Measurements from ENCODE around the gene MYO9B.

Gene MYO9B

DNA sequence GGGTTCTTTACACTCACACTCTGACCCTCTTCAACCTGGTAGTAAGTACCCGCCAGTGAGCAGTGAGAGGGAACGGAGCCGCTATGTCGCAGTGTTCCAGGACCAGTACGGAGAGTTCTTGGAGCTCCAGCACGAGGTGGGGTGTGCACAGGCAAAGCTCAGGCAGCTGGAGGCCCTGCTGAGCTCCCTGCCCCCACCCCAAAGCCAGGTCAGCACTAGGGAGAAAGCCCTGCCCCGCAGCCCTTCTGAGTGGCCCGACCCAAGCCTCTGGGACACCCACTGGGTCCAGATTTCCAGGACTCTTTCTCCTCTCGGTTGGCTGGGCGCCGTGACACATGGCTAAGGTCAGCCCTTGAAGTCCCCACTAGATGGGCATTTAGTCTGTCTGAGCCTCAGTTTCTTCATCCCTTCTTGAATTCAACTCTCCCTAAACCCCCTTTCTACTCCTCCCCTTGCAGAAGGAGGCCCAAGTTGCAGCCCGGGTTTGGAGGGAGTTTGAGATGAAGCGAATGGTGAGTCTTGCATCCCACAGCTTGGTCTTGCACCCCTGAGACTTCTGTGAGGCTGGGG is 152.3 kb downstream of the MYO9B start:
- peaks cover 27% of the 10 kb centered on the region for H3K4me1 Mint-ChIP-seq (ENCODE audit: low read depth)
- no peak overlapping the region for H3K4me3 Mint-ChIP-seq
- H3K36me3 Mint-ChIP-seq (ENCODE audit: low read depth): peaks cover 64% of the 10 kb centered on the region
- H3K27me3 Mint-ChIP-seq: no peaks in the 10 kb centered on the region
- intact Hi-C loops (cut with micrococcal nuclease): loop anchor here (5.0 kb wide), 1 partner anchor 331 kb away; no protein-coding TSS in a partner anchor
- no peak overlapping the region for H3K27ac Mint-ChIP-seq
- H3K9me3 Mint-ChIP-seq: no peaks in the 10 kb centered on the region

DNA sequence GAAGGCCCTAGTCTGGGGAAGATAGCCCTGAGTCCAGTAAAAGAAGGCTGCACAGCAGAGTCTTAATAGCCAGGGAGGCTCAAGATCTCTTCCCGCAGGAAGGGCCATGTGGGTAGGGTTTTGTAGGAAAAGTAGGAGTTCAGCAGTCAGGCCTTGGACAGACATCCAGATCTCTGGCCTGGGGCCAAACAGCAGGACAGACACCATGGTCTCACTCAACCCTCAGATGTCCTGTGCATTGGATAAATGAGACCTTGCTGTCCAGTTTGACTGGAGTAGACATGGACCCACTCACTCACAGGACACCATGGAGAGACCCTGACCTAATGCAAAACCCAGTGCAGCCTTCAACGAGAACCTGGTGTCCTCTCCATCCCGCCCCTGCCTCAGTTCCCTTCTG is 154.3 kb downstream of the MYO9B start:
- Mint-ChIP-seq H3K36me3 (ENCODE audit: low read depth) (peaks cover 72% of the 10 kb centered on the region), H3K4me1 (ENCODE audit: low read depth) (peaks cover 26% of the 10 kb centered on the region), H3K27me3 (no peaks in the 10 kb centered on the region), H3K4me3 (no peak overlapping the region), H3K9me3 (no peaks in the 10 kb centered on the region), H3K27ac (no peak overlapping the region)
- intact Hi-C loops (cut with micrococcal nuclease): loop anchor here (5.0 kb wide), 1 partner anchor 333 kb away; no protein-coding TSS in a partner anchor

DNA sequence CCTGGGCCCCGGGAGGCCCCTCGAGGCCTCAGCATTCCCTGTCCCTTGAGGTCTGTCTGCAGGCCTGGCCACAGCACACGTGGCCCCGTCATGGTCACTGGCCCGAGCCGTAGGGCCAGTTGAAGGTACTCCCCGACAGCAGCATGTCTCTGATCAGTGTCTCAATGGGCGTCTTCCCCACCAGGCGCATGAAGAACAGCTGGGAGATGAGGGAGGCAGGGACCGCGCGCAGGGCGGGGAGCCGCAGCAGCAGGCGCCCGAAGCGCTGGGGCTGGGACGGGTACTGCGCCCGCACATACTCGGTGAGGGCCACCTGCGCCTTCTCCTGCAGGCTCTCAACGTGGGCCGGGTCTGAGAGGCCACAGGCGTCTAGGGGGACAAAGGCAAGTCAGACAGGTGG is 156.7 kb downstream of the MYO9B start:
- Mint-ChIP-seq H3K27me3 (no peaks in the 10 kb centered on the region), H3K9me3 (no peaks in the 10 kb centered on the region), H3K27ac (no peak overlapping the region), H3K4me1 (ENCODE audit: low read depth) (peaks cover 37% of the 10 kb centered on the region), H3K4me3 (no peak overlapping the region), H3K36me3 (ENCODE audit: low read depth) (peaks cover 60% of the 10 kb centered on the region)
- intact Hi-C loops (cut with micrococcal nuclease): no loop called here

DNA sequence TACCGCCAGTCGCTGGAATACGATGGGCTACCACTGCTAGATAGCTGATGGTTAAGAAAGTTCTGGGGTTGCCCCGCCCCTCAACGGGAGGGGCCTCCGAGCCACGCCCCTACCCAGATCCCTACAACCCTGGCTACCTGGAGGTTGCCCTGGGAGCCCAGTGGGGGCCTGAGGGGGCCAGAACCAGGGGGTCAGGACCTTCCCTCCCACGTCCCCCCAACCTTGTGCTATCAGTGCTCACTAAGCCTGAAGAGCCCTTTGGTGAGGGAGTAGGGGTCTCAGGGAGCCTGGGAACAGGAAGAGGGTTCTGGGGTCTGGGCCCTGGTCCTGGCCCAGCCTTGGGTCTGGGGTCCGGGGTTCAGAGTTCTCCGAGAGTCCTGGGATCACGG is 159.3 kb downstream of the MYO9B start:
- intact Hi-C loops (cut with micrococcal nuclease): no loop called here
- H3K4me1 Mint-ChIP-seq (ENCODE audit: low read depth): peaks cover 35% of the 10 kb centered on the region
- peaks cover 52% of the 10 kb centered on the region for H3K36me3 Mint-ChIP-seq (ENCODE audit: low read depth)
- H3K27me3 Mint-ChIP-seq: no peaks in the 10 kb centered on the region
- H3K27ac Mint-ChIP-seq: peak overlapping the region; percentile 30
- no peaks in the 10 kb centered on the region for H3K9me3 Mint-ChIP-seq
- peak overlapping the region; percentile 78 for H3K4me3 Mint-ChIP-seq

DNA sequence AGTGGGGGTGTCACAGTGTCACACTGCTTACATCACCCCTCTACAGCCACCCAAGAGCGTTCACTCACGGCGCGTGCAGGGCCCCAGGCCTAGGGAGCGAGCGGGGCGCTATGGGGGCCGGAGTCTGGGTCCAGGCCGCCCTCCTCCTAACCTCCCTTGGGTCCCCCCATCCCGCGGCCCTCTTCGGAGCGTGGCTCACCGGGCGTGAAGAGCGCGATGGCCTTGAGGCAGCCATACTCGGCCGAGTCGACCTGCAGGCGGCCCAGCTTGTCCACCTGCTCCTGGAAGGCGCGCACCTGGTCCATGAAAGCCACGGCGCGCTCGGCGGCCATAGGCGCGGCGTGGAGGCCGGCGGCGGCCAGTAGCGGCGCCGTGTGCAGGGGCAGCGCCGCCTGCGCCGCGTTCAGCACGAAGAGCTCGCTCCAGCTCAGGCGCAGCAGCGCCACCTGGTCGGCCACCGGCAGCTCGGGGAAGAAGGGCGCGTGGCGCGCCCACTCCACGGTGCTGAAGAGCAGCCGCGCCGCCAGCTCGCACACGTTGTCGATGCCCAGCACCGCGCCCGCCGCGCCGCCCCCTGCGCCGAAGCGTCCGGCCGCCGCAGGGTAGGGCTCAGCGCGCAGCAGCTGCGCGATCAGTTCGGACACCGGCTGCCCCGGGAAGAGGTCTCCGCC is 159.9 kb downstream of the MYO9B start:
- intact Hi-C loops (cut with micrococcal nuclease): no loop called here

DNA sequence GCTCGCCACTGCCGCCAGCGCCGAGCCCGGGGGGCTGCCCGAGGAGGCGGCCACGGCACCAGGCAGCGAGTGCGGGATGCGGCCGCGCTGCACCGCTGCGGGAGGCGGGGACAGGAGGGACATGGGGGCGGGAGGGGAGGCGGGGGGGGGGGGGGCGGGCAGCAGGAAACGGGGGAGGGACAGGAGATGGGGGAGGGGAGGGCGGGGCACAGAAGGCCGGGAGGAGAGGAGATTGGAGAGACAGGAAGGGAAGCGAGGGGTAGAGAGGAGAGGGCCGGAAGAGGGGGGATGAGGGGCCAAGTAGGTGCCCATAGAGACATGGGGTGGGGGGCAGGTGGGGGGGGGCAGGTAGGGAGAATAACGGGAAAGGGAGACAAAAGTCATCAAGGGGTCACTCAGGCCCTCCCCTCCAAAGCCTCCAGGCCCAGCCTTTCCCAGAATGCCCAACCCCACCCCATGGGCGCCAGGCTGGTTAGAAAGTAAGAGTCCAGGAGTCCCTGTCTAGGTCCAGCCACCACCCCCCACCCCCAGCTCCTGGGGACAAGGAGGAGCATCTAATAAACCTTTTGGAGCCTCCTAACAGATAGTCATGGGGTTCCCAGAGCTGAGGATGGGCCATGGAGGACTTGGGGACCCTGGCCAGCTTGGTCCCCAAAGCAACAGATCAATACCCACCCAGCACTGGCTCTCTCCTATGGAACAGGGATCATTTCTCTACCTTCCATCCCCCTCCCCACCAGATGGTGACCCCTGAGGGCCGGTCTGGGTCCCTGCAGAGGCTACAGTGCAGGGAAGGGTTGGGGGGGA is 160.6 kb downstream of the MYO9B start:
- H3K4me3 Mint-ChIP-seq: peak overlapping the region; percentile 78
- peak overlapping the region; percentile 30 for H3K27ac Mint-ChIP-seq
- no peaks in the 10 kb centered on the region for H3K9me3 Mint-ChIP-seq
- intact Hi-C loops (cut with micrococcal nuclease): no loop called here
- H3K4me1 Mint-ChIP-seq (ENCODE audit: low read depth): peaks cover 35% of the 10 kb centered on the region
- H3K36me3 Mint-ChIP-seq (ENCODE audit: low read depth): peaks cover 52% of the 10 kb centered on the region
- H3K27me3 Mint-ChIP-seq: no peaks in the 10 kb centered on the region

More for the DNA sequence above, 159.9 kb downstream of the MYO9B start:
- H3K4me3 Mint-ChIP-seq: peak overlapping the region; percentile 78
- peaks cover 52% of the 10 kb centered on the region for H3K36me3 Mint-ChIP-seq (ENCODE audit: low read depth)
- peak overlapping the region; percentile 30 for H3K27ac Mint-ChIP-seq
- no peaks in the 10 kb centered on the region for H3K9me3 Mint-ChIP-seq
- peaks cover 35% of the 10 kb centered on the region for H3K4me1 Mint-ChIP-seq (ENCODE audit: low read depth)
- no peaks in the 10 kb centered on the region for H3K27me3 Mint-ChIP-seq

DNA sequence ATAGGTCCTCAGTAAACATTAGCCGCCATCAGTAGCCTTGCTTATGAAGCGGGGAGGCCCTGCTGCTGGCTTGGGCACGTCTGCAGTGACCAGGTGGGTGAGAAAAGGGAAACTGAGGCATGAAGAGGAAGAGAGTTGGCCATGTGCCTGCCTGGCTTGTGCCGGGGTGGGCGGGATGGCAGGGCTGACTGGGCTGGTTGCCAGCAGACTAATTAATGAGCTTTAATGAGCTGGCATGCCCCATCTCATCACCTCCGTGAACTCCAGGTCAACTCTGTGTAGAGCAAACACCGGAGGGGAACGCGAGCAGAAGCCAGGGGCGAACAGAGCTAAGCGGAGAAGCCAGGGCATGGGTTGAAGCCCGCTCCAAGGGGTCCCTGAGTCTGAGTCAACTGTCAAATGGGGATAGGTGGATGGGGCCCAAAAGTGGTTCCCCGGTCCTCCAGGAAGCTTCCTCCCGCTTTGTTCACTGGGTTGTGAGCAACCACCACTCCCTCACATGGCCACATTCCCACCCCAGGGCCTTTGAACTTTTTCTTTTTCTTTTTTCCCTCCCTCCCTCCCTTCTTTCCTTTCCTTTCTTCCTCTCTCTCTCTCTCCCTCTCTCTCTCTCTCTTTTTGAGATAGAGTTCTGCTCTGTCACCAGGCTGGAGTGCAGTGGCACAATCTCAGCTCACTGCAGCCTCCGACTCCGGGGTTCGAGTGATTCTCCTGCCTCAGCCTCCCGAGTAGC is 161.4 kb downstream of the MYO9B start:
- Mint-ChIP-seq H3K36me3 (ENCODE audit: low read depth) (peaks cover 48% of the 10 kb centered on the region), H3K4me1 (ENCODE audit: low read depth) (peaks cover 35% of the 10 kb centered on the region), H3K27ac (no peak overlapping the region), H3K9me3 (no peaks in the 10 kb centered on the region), H3K4me3 (no peak overlapping the region), H3K27me3 (no peaks in the 10 kb centered on the region)
- intact Hi-C loops (cut with micrococcal nuclease): no loop called here

DNA sequence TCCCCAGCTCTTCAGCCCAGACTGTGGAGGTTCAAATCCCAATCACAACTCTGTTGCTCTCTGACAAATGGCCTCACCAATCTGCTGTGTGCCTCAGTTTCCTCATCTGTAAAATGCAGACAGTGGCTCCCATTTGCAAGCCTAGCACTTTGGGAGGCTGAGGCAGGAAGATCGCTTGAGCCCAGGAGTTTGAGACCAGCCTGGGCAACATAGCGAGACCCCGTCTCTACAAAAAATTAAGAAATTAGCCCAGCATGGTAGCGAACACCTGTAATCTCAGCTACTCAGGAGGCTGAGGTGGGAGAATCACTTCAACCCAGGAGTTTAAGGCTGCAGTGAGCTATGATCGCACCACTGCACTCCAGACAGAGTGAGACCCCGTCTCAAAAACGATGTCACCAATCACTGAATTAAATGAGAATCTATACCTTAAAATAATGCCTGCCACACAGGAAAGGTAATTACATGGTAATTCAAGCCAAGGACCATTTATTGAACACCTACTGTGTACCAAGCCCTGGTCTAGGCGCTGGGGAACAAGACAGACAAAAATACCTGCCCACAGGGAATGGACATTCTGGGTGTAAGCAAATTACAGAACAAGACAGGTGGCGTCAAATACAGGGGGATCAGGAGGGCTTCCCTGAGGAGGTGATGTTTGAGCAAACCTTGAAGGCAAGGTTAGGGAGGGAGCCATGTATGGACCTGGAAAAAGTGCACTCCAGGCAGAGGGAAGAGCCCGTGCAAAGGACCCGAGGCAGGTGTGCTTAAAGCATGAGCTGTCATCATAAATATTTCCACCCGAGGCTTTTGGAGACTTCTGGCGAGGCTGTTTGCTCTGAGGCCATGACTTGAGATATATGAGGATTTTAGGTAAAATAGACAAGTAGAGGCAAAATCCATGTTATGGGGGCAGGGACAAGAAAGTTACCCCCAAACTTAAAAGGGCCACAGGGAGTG is 162.4 kb downstream of the MYO9B start:
- no peaks in the 10 kb centered on the region for H3K9me3 Mint-ChIP-seq
- no peaks in the 10 kb centered on the region for H3K27me3 Mint-ChIP-seq
- H3K36me3 Mint-ChIP-seq (ENCODE audit: low read depth): peaks cover 38% of the 10 kb centered on the region
- intact Hi-C loops (cut with micrococcal nuclease): no loop called here
- no peak overlapping the region for H3K27ac Mint-ChIP-seq
- H3K4me3 Mint-ChIP-seq: no peak overlapping the region
- peaks cover 38% of the 10 kb centered on the region for H3K4me1 Mint-ChIP-seq (ENCODE audit: low read depth)

DNA sequence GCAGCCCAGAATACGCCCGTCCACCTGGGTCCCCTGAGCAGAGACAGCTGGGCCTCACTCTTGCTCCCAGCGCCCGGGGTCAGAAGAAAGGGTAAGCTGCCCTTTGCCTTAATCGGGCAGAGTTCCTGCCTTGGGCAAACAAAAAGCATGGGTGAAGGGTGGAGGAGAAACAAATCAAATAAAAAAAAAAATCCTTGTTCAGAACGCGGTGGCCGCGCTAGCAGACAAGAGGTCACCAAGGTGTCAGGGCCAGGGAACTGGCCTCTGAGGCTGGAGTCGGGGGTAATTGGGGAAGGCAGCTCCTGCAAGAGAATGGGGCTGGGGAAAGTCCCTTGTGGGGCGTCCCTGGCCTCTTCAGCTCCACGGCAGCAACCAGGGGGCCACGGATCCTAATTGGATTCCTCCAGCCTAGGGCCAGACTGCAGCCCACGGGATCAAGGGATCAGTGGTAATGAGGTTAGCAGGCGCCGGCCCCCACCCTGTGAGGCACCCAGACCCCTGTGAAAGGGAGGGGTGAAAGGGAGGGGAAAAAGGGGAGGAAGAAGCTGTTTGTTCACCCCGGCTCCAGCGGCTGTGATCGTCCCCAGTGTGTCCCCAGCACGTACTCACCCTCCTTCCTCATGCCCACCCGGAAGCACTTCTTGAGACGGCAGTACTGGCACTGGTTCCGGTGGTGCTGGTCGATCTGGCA is 164.6 kb downstream of the MYO9B start:
- H3K27ac Mint-ChIP-seq: no peak overlapping the region
- intact Hi-C loops (cut with micrococcal nuclease): no loop called here
- H3K27me3 Mint-ChIP-seq: peaks cover 3% of the 10 kb centered on the region
- peaks cover 30% of the 10 kb centered on the region for H3K36me3 Mint-ChIP-seq (ENCODE audit: low read depth)
- peaks cover 42% of the 10 kb centered on the region for H3K4me1 Mint-ChIP-seq (ENCODE audit: low read depth)
- H3K9me3 Mint-ChIP-seq: no peaks in the 10 kb centered on the region
- no peak overlapping the region for H3K4me3 Mint-ChIP-seq

DNA sequence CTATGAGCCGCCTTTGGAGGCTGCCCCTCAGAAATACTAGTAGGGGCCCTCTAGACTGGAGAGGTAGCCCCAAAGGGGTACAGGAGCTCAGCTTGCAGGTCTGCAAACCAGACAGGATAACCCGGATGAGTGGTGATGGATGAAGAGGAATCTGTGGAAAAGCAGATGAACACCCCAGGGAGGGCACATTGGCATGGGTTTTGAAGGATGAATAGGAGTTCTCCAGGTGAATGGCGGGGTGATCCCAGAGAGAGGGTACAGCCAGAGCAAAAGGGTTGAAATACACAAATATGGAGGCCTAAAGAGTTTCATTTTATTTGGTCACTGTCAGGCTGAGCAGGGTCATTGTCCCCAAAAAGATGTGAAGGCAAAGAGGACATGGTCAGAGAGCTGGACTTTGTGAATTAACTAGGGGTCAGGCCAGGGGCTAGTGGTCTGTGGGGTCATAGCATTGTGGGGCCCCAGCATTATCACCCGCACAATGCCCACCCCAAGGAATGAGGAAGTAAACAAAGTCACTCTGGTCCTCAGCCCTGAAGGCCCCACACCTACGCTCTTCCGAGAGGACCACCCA is 165.3 kb downstream of the MYO9B start:
- H3K27ac Mint-ChIP-seq: no peak overlapping the region
- intact Hi-C loops (cut with micrococcal nuclease): no loop called here
- H3K4me1 Mint-ChIP-seq (ENCODE audit: low read depth): peaks cover 38% of the 10 kb centered on the region
- H3K4me3 Mint-ChIP-seq: no peak overlapping the region
- peaks cover 3% of the 10 kb centered on the region for H3K27me3 Mint-ChIP-seq
- peaks cover 31% of the 10 kb centered on the region for H3K36me3 Mint-ChIP-seq (ENCODE audit: low read depth)
- H3K9me3 Mint-ChIP-seq: no peaks in the 10 kb centered on the region

DNA sequence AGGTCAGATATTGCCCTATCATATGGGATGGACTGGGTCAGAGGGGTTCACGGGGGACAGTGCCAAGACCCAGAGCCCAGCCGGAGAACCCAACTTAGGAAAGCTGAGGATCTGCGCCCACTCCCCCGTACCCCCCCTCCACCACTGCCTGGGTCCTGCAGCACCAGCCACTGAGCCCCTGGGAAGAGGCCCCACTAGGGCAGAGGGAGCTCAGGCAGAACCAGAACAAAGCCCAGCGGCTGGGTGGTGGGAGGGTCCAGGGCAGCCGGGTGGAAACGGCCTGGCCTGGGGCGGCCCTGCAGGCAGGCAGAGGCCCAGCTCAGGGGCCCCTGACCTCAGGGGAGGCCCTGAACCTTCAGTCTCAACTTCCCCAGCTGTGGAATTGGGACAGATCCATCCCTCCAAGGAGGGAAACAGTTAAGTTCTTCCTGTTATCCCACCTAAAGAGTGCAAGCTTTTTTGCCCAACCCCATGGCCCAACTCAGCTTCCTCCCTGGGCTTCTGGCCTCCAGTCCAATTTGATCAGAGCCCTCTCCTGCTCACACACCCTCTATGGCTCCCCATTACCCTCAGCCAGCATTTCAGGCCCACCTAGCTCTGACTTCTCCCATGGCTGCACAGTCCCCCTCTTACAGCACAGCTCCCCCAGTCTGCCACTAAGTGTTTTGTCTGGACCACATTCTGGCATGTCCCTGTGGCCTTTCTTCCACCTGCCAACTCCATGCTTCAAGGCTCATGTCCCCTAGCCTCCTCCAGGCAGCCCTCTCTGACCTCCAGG is 167.0 kb downstream of the MYO9B start:
- Mint-ChIP-seq H3K9me3 (no peaks in the 10 kb centered on the region), H3K4me1 (ENCODE audit: low read depth) (peaks cover 40% of the 10 kb centered on the region), H3K36me3 (ENCODE audit: low read depth) (peaks cover 34% of the 10 kb centered on the region), H3K27me3 (peaks cover 8% of the 10 kb centered on the region), H3K4me3 (no peak overlapping the region), H3K27ac (peak overlapping the region; percentile 9)
- intact Hi-C loops (cut with micrococcal nuclease): no loop called here
